ENCODE measurements around the gene CTNNA2. TPM values are rescaled to one million over a fixed set of nuclear protein-coding genes. Genes with fewer than 3 reads are reported as not detected.
"Not testable (repeated sequence)": the region's sequence is repeated elsewhere in the genome, so short reads cannot be mapped to it uniquely, and the experiment has no call there.

Gene CTNNA2
- total and polyA plus RNA-seq, 8 donors = 0.08 to 0.56 (median 0.17) TPM; not detected in 2

DNA sequence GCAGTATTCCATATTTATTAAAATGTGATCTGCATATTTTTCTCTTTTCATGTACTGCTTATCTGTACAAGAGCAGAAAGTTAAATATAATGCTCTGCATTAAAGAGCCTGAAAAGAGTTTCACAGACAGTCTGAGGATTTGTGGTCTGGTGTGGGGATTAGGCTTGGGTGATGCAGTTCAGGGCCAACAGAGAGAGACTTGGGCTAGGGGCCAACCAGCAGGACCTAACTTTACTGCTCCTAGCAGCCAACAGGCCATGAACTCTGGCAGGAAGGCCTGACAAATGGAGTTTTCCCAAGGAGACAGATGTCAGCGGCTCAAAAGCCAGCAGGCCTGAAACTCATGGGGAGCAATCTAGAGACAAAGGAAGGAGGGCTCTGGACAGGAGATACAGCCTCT lies 622.1 kb downstream of the CTNNA2 start:
- Histone ChIP-seq H3K4me1 (no peaks in the 10 kb centered on the region), H3K9me3 (no peaks in the 10 kb centered on the region), H3K36me3 (no peaks in the 10 kb centered on the region), H3K27me3 (no peaks in the 10 kb centered on the region), H3K27ac (no peak overlapping the region), H3K4me3 (no peak overlapping the region)
- TF ChIP-seq, protein P1, sequence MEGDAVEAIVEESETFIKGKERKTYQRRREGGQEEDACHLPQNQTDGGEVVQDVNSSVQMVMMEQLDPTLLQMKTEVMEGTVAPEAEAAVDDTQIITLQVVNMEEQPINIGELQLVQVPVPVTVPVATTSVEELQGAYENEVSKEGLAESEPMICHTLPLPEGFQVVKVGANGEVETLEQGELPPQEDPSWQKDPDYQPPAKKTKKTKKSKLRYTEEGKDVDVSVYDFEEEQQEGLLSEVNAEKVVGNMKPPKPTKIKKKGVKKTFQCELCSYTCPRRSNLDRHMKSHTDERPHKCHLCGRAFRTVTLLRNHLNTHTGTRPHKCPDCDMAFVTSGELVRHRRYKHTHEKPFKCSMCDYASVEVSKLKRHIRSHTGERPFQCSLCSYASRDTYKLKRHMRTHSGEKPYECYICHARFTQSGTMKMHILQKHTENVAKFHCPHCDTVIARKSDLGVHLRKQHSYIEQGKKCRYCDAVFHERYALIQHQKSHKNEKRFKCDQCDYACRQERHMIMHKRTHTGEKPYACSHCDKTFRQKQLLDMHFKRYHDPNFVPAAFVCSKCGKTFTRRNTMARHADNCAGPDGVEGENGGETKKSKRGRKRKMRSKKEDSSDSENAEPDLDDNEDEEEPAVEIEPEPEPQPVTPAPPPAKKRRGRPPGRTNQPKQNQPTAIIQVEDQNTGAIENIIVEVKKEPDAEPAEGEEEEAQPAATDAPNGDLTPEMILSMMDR (IDR thresholded peaks at IDR 0.05) = no peak
- intact Hi-C loops (cut with DNase I) = no loop called here
- ATAC-seq (no peak), DNase-seq (no peak)

DNA sequence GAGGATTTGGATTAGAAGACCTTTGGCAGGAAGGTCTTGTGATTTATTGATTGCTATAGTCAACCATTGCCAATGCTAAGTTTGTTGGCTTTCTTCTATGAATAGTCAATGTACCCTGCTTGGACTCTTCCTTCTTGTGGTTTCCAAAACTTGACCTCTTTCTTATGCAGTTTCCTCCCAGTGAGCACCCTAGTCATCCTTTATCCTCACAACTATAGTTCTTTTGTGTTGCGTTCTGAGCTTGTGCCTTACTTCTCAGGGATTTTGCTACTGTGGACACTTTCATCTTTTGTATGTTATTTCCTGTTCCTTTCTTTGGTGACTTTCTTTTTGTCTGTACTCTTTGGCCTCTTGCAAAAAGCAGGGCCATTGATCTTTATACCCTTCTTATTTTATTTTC lies 623.5 kb downstream of the CTNNA2 start:
- no peak overlapping the region for H3K27ac ChIP-seq
- ATAC-seq (no peak), DNase-seq (no peak)
- H3K9me3 ChIP-seq = no peaks in the 10 kb centered on the region
- TF ChIP-seq, protein P1 (IDR thresholded peaks at IDR 0.05) = no peak
- H3K4me3 ChIP-seq = no peak overlapping the region
- H3K27me3 ChIP-seq = no peaks in the 10 kb centered on the region
- intact Hi-C loops (cut with DNase I) = no loop called here
- no peaks in the 10 kb centered on the region for H3K4me1 ChIP-seq
- no peaks in the 10 kb centered on the region for H3K36me3 ChIP-seq

DNA sequence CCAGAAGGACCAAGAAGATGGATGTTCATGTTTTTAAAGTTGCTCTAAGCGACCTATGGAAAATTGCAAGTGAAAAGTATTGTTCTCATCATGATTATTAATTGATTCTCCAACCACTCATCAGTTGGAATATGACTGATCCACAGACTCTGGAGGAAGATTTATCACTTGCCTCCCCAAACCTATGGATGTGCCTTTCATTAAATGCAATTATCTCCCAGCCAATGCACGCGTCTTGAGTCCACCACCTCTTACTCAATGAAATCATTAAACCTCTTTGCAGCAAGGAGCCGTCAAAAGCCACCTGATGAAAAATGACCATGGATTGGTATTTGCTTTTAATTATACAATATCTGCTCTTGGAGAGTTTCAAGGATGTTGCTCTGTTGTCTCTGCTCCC lies 626.1 kb downstream of the CTNNA2 start:
- intact Hi-C loops (cut with DNase I) = no loop called here
- no peaks in the 10 kb centered on the region for H3K4me1 ChIP-seq
- DNase-seq (no peak), ATAC-seq (no peak)
- H3K36me3 ChIP-seq = no peaks in the 10 kb centered on the region
- no peaks in the 10 kb centered on the region for H3K27me3 ChIP-seq
- H3K27ac ChIP-seq = no peak overlapping the region
- H3K9me3 ChIP-seq = no peaks in the 10 kb centered on the region
- H3K4me3 ChIP-seq = no peak overlapping the region
- TF ChIP-seq, protein P1 (IDR thresholded peaks at IDR 0.05) = no peak

DNA sequence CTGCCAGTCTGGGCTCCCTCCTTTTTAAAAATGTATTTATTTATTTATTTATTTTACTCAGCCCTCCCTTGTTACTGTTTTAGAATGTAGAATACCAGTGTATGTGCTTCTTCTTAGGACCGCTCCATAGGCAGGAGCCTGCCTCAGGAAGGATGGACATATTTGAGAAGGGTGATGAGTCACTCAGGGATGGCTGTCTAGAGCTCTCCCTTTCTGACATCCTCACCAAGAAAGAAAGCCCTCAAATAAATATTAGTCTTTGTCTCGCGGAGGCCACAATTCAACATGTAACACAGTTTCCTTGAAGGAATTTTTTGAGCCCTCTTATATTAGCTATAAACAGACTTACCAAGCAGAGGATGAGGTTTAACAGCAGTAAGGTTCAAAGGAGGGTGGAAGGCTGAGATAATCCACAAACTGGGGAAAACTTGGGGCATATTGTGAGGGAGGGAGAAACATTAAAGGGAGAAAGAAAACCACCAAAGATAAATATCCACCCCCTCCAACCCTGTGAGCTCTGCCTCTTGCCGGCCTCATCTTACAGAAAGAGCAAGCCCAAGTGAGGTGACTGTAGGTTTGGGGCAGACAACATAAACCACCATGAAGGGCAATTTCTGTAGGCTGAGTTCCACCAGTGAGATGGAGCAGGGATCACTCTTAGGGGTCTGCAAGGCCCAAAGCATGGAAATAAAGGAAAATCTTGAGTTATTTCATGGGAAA lies 628.3 kb downstream of the CTNNA2 start:
- Histone ChIP-seq H3K4me3 (no peak overlapping the region), H3K9me3 (no peaks in the 10 kb centered on the region), H3K27ac (no peak overlapping the region), H3K27me3 (no peaks in the 10 kb centered on the region), H3K4me1 (no peaks in the 10 kb centered on the region), H3K36me3 (no peaks in the 10 kb centered on the region)
- ATAC-seq (no peak), DNase-seq (no peak)
- TF ChIP-seq, protein P1 (IDR thresholded peaks at IDR 0.05) = no peak
- intact Hi-C loops (cut with DNase I) = no loop called here

DNA sequence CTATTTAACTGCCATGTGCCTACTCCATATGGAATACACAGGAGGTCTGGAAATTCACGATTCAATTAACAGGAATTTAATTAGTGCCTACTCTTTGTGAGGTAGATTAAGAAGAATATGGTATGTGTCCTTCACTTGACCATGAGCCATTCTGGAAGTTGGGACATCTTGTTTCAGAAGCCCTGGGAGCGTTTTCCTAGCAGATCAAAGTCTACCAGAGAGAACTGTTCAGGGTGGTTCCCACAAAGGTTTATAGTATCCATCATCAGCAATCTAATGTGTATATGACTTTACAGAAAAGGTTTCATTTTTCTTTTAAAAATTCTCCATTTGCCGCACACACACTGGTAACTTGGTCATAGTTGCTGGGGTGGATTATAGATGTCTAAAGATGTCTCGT lies 632.6 kb downstream of the CTNNA2 start:
- Histone ChIP-seq H3K27me3 (no peaks in the 10 kb centered on the region), H3K9me3 (no peaks in the 10 kb centered on the region), H3K36me3 (no peaks in the 10 kb centered on the region), H3K27ac (no peak overlapping the region), H3K4me3 (no peak overlapping the region), H3K4me1 (no peaks in the 10 kb centered on the region)
- DNase-seq (no peak), ATAC-seq (no peak)
- intact Hi-C loops (cut with DNase I) = no loop called here
- TF ChIP-seq, protein P1 (IDR thresholded peaks at IDR 0.05) = no peak

DNA sequence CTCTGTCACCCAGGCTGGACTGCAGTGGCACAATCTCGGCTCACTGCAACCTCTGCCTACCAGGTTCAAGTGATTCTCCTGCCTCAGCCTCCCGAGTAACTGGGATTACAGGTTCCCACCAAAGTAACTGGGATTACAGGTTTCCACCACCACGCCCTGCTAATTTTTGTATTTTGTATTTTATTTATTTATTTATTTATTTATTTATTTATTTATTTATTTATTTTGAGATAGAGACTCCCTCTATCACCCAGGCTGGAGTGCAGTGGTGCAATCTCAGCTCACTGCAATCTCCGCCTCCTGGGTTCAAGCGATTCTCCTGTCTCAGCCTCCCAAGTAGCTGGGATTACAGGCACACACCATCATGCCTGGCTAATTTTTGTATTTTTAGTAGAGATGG lies 633.9 kb downstream of the CTNNA2 start:
- H3K4me3 ChIP-seq; H3K27ac ChIP-seq; DNase-seq; intact Hi-C loops (cut with DNase I); ATAC-seq; H3K4me1 ChIP-seq; H3K9me3 ChIP-seq; H3K27me3 ChIP-seq; H3K36me3 ChIP-seq: not testable (repeated sequence)

Measured in left lung (tissue), 10 donors.